Gastrocnemius medialis (tissue), 4 donors: ENCODE results near the gene PBX3. TPM values are rescaled to one million over a fixed set of nuclear protein-coding genes. Genes with fewer than 3 reads are reported as not detected.

ENCODE experiments used
- ATAC-seq, 2 donors: fragments of 150-250 bp; one replicate each; pipeline ENCODE4 v1.9.1; 2016
- DNase-seq, 2 donors: peaks; one replicate each; pipeline ENCODE4 v3.0.0-alpha.2; 2019
- H3K27ac ChIP-seq, 4 donors: fragments of 200-600 bp; sonication (generic); 1 replicate in 1 of 4; 2 replicates in 3 of 4; pipeline ENCODE4 v1.5.1; 2016 to 2018; ENCODE audit warnings: mild to moderate bottlenecking in 2 of 4, moderate library complexity in 1 of 4
- H3K27me3 ChIP-seq, 3 donors: fragments of 200-600 bp; sonication (generic) in 2 of 3; 1 replicate in 1 of 3; 2 replicates in 2 of 3; pipeline versions ENCODE4 v1.5.1 to v1.6.0; 2016 to 2019; ENCODE audit warnings: mild to moderate bottlenecking in 1 of 3, moderate library complexity in 1 of 3
- H3K36me3 ChIP-seq, 2 donors: fragments of 200-600 bp; sonication (generic) in 1 of 2; one replicate each; pipeline ENCODE4 v1.5.1; 2017 to 2018
- H3K4me1 ChIP-seq, 2 donors: fragments of 200-600 bp; sonication (generic) in 1 of 2; one replicate each; pipeline ENCODE4 v1.5.1; 2016 to 2017; ENCODE audit warnings: mild to moderate bottlenecking in 2 of 2
- H3K4me3 ChIP-seq, 4 donors: fragments of 200-600 bp; sonication (generic) in 3 of 4; 1 replicate in 1 of 4; 2 replicates in 3 of 4; pipeline ENCODE4 v1.5.1; 2016 to 2019; ENCODE audit warnings: mild to moderate bottlenecking in 2 of 4
- H3K9me3 ChIP-seq, 3 donors: fragments of 200-600 bp; sonication (generic) in 2 of 3; 1 replicate in 1 of 3; 2 replicates in 2 of 3; pipeline ENCODE4 v1.5.1; 2016 to 2019
- POLR2A ChIP-seq, 2 donors: fragments of 450-650 bp; IDR thresholded peaks; one replicate each; pipeline ENCODE4 v1.6.1; 2017; ENCODE audit warnings: antibody characterized with exemption in 2 of 2, mild to moderate bottlenecking in 2 of 2, moderate library complexity in 2 of 2
- in situ Hi-C, 4 donors: fragments of 200-750 bp; cut with MboI; loops; one replicate each; pipeline versions ENCODE4 v1.15.0 to v1.8.0; 2017; ENCODE audit warnings: low sequenced_read_pairs in 4 of 4
- intact Hi-C: fragments of 100-400 bp; cut with DNase I; formaldehyde crosslinking; loops from one replicate; pipeline ENCODE4 v1.15.1; 2023; ENCODE audit warnings: low total_unique reads
- total RNA-seq, 4 donors: library from RNA; depleted of rRNA; stranded (reverse); fragments of >200 nt; gene quantifications; one replicate each; pipeline versions ENCODE4 v1.1.0 to v1.2.3, GENCODE V29; 2016
- TF ChIP-seq, protein P1 (sequence below), 5 experiments: fragments of 450-650 bp in 3 of 5; fragments of 200-600 bp in 2 of 5; sonication (generic) in 2 of 5; IDR thresholded peaks in 4 of 5; conservative IDR thresholded peaks in 1 of 5; 1 replicate in 4 of 5; 2 replicates in 1 of 5; pipeline ENCODE4 v1.5.1; 2016 to 2019; ENCODE audit warnings: antibody characterized with exemption in 5 of 5, mild to moderate bottlenecking in 3 of 5, moderate library complexity in 3 of 5

The PBX3 gene
- total RNA-seq, 4 donors from 2014 or later, result 6.6 to 31.0 (median 9.6) TPM

DNA sequence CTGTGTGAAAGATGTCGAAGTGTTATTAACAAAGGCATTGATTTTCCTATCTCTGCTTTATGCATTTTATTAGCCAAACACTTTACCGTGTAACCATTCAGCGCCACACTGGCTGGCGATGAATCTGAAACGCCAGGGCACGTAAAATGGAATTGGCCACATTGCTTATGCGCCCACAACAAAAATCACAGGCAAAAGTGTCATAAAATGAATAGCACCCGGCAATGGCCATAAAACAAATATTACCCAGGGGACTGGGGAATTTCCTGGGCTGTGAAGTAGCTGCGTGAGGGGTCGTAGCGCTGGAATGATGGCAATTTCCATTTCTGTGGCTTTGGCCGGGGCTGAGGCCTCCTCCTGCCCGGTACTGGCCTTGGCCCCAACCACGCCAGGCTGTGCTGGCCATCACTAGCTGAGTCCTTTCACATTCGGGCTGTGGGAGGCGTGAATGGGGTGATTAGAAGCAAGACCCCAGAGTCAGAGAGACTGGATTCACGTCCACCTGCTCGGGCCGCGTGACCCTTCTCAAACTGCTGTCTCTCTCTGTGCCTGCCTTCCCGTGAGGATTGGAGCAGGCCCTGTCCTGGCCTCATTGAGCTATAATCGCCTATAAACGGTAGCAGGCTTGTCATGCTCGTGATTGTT is 254.5 kb downstream of the PBX3 start:
- no peaks in the 10 kb centered on the region for H3K27me3 ChIP-seq
- in situ Hi-C loops, result no loop called here
- H3K9me3 ChIP-seq, result no peaks in the 10 kb centered on the region
- no peak overlapping the region for H3K4me3 ChIP-seq
- no peak overlapping the region for H3K27ac ChIP-seq
- DNase-seq, result no peak
- ATAC-seq, result no peak
- intact Hi-C loops, result no loop called here
- H3K36me3 ChIP-seq, result no peaks in the 10 kb centered on the region
- H3K4me1 ChIP-seq, result no peaks in the 10 kb centered on the region
- TF ChIP-seq, protein P1, sequence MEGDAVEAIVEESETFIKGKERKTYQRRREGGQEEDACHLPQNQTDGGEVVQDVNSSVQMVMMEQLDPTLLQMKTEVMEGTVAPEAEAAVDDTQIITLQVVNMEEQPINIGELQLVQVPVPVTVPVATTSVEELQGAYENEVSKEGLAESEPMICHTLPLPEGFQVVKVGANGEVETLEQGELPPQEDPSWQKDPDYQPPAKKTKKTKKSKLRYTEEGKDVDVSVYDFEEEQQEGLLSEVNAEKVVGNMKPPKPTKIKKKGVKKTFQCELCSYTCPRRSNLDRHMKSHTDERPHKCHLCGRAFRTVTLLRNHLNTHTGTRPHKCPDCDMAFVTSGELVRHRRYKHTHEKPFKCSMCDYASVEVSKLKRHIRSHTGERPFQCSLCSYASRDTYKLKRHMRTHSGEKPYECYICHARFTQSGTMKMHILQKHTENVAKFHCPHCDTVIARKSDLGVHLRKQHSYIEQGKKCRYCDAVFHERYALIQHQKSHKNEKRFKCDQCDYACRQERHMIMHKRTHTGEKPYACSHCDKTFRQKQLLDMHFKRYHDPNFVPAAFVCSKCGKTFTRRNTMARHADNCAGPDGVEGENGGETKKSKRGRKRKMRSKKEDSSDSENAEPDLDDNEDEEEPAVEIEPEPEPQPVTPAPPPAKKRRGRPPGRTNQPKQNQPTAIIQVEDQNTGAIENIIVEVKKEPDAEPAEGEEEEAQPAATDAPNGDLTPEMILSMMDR (IDR thresholded peaks at IDR 0.05 in 4 of 5, conservative IDR thresholded peaks at IDR 0.05 in 1 of 5), result no peak
- no peak for TF ChIP-seq POLR2A (IDR thresholded peaks at IDR 0.05)

DNA sequence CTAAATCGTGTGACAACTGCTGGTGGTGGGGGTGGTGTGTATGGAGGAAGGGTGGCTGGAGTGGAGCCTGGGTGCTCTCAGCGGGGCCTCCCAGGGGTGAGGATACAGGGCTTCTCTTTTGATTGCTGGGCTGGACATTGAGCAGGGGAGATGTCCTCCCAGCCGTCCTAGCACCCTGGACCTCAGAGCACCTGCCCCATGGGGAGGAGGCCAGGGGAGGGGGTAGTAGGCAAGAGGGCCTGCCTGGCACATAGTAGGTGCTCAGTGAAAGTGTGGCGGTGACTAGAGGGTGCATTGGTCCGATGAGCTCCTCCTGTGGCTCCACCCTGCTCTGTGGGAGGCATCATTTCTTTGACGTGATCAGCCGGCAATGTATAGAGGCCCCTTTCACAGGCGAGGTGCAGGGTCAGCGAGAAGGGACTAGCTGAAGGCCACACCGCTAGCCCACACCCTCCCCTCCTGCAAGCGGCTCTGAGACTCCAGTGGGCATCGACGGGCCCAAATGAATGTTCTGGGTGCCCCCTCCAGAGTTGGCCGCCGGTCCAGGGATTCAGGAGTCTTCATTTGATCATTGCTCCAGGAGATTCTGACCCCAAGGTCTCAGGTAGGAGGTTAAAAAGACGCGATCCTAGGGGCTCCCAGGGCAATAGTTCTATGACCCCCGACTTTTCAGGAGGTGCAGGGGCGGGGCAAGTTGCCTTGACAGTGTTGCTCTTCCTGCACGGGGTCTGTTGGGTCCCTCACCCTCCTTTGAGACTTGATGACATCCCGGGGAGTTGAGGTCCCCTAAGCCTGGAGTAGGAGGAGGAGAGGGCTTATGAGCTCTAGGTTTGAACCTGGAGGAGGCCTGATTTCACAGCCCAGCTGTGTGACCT is 255.5 kb downstream of the PBX3 start:
- in situ Hi-C loops, result no loop called here

DNA sequence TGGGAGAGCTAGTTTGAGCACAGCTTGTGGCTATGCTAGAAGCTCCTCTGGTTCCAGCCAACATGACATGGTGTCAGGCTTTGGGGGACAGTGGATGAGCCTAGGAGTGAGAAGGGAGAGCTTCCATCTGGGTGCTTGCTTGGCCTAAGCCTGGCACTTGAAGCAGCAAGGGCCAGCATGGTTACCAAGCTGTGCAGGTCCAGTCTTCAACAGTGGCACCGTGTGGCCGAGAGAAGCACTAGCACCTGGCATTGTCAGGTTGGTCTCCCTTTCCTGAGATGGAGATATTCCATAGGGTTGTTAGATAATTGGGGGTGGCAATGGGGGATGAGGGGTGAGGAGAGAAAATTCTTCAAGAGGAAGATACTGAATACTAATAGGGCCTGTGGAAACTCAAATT is 261.9 kb downstream of the PBX3 start:
- ATAC-seq, result no peak
- no peak for DNase-seq
- peaks cover 0 to 3% (median 0%) of the 10 kb centered on the region in 3 donors for H3K27me3 ChIP-seq
- no peak for TF ChIP-seq POLR2A (IDR thresholded peaks at IDR 0.05)
- TF ChIP-seq, protein P1 (IDR thresholded peaks at IDR 0.05 in 4 of 5, conservative IDR thresholded peaks at IDR 0.05 in 1 of 5), result no peak
- H3K4me1 ChIP-seq, result no peaks in the 10 kb centered on the region
- no peak overlapping the region for H3K4me3 ChIP-seq
- intact Hi-C loops, result no loop called here
- in situ Hi-C loops, result no loop called here
- H3K9me3 ChIP-seq, result peaks cover 0 to 11% (median 0%) of the 10 kb centered on the region in 3 donors
- H3K36me3 ChIP-seq, result no peaks in the 10 kb centered on the region
- no peak overlapping the region for H3K27ac ChIP-seq

More for the DNA sequence above, 255.5 kb downstream of the PBX3 start:
- ATAC-seq (no peak), DNase-seq (no peak)
- Histone ChIP-seq H3K4me3 (no peak overlapping the region), H3K27me3 (no peaks in the 10 kb centered on the region), H3K4me1 (no peaks in the 10 kb centered on the region), H3K9me3 (no peaks in the 10 kb centered on the region), H3K27ac (no peak overlapping the region), H3K36me3 (no peaks in the 10 kb centered on the region)
- TF ChIP-seq, protein P1 (IDR thresholded peaks at IDR 0.05 in 4 of 5, conservative IDR thresholded peaks at IDR 0.05 in 1 of 5), result no peak
- no peak for TF ChIP-seq POLR2A (IDR thresholded peaks at IDR 0.05)
- intact Hi-C loops, result no loop called here

DNA sequence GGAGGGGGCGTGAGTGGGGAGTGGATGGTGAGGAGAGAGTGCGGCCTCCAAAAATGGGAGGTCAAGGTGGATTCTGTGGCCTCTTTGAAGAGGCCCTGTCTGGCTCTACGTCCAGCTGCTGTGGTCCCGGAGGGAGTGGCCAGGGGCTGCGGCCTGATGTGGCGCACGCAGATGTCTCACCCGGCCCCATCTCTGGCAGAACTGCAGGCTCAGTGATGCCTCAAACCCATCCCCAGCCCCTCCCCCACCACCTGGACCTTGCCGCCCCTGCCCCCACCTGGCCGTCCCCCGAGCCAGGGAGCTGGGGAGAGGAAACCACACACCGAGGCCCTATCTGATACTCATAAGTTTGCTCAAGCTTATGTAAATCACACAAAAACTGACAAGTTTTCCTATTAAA is 267.6 kb downstream of the PBX3 start:
- Histone ChIP-seq H3K36me3 (no peaks in the 10 kb centered on the region), H3K27ac (no peak overlapping the region), H3K9me3 (no peaks in the 10 kb centered on the region), H3K27me3 (no peaks in the 10 kb centered on the region), H3K4me3 (no peak overlapping the region), H3K4me1 (no peaks in the 10 kb centered on the region)
- intact Hi-C loops (no loop called here), in situ Hi-C loops (no loop called here)
- DNase-seq, result no peak
- ATAC-seq, result no peak
- no peak for TF ChIP-seq POLR2A (IDR thresholded peaks at IDR 0.05)
- TF ChIP-seq, protein P1 (IDR thresholded peaks at IDR 0.05 in 4 of 5, conservative IDR thresholded peaks at IDR 0.05 in 1 of 5), result no peak
